GM19468 (cell line): ENCODE data around the gene SLC22A7.
"Not testable (repeated sequence)": the region's sequence is repeated elsewhere in the genome, so short reads cannot be mapped to it uniquely, and the experiment has no call there.

ENCODE experiments used
- ATAC-seq: cut with Tn5 transposase; IDR thresholded peaks from one replicate; pipeline ENCODE4 v1.9.1; 2021; ENCODE audit warnings: mild to moderate bottlenecking, moderate library complexity, moderate number of reproducible peaks; ENCODE audit not compliant: unreplicated experiment; ENCODE audit errors: extremely low read depth

SLC22A7 gene

DNA sequence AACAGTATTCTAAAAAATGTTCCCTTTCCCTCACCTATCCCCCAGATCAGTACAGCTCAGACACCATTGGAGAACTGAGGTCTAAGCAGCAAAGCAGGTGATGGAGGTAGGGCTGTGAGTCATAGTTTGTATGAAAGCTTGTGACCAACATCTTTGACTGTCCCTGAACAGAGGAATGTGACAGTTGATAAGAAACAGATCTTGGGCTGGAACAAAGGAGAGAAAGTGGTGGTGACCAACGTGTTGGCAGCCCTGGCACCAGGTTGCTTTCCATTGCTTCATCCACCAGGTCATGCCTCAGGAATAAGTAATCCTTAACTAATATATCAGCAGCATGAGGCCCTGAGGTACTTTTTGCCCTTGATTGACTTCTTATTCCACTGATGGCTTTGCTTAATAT, 30.5 kb downstream of the SLC22A7 start:
- ATAC-seq, result no peak

DNA sequence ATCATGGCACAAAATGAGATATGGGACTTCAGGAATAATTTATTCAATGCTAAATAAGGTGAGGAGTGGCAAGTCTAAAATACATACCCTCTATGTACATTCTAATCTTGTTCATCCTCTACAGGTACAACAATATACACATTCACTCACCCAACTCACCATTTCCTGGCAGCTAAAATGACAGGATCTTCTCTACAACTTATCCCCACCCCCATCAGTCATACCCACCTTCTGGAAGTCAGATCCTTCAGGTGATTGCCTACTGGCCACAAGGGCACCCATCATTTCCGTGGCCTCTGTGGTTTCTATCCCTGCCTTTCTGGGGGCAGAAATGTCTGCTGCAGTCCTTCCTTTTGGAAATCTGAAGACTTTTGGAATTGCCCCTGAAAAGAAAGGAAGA, 33.4 kb downstream of the SLC22A7 start:
- ATAC-seq, result no peak

- no peak for ATAC-seq
Observed at GRCh38 chr6:43331891-43332290, 33.8 kb downstream of the SLC22A7 start.

GRCh38 chr6:43334466-43335095, 36.5 kb downstream of the SLC22A7 start:
- ATAC-seq, result no peak

GRCh38 chr6:43335469-43335868, 37.4 kb downstream of the SLC22A7 start:
- ATAC-seq, result no peak

DNA sequence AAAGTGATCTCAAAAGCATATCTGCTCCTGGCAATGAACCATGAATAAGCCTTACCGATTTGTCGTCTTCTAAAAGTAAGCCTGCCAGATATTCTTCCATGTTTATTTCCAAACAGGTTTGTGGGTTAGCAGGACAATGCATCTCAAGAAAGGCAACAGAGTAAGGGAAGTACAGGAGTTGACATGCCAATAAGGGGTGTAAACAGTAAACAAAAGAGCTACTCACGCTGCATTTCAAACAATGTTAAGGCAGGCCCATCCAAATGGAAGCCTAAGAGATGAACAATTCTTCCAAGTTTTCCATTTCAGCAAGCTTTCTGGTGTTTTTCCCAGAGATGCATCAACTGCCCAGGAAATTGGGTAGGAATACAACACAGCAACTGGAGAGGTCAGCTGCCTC, 38.3 kb downstream of the SLC22A7 start:
- no peak for ATAC-seq

GRCh38 chr6:43338243-43338642, 40.2 kb downstream of the SLC22A7 start:
- ATAC-seq, result peak; percentile 52

DNA sequence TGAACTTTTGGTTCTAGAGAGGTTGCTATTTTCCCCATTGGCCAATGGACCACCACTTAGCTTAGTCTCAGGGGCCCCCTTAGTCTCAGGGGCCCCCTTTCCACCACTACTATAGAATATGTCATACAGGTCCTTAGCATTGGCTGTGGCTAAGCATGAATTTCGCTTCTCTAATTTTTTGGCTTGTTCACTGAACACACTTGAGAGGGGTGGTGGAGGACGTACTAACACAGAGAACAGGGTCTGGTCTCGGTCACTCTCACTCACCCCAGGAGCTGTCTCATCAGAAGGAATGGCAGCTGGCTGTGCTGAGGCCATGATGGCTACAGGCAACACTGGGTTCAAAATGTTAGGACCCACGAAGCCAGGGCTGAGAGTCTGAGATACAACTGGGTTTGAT, 41.1 kb downstream of the SLC22A7 start:
- ATAC-seq, result no peak

GRCh38 chr6:43346243-43346642, 48.2 kb downstream of the SLC22A7 start:
- not testable (repeated sequence) for ATAC-seq

DNA sequence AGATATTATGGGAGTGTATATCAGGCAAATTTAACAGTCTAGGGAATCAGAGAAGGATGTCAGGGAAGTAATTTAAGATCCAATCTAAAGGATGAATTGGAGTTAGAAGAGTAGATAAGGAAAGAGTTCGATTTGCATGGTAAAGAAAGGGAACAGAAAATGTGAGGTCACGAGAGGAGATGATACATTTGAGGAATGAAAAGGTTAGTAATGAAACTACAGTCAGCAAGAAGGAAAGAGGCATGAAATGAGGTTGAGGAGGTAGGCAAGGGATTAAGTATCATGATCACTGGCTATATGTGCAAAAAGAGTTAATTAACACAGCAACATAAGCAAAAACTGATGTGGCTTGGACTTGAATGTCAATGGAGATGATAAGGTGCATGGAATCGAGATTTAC, 49.0 kb downstream of the SLC22A7 start:
- ATAC-seq, result no peak

- no peak for ATAC-seq
Observed at GRCh38 chr6:43347444-43347843, 49.4 kb downstream of the SLC22A7 start.

GRCh38 chr6:43351951-43352350, 53.9 kb downstream of the SLC22A7 start:
- ATAC-seq, result not testable (repeated sequence)
